Trophoblast cell (in vitro differentiated cells and primary cell): ENCODE measurements around the gene CHMP6.

Experiments used
- DNase-seq, 2 donors: peaks; one replicate each; pipeline ENCODE4 v3.0.0-alpha.2; 2016
- H2AFZ ChIP-seq: 2 replicates; pipeline ENCODE4 v1.6.1; 2013; ENCODE audit warnings: low read length, moderate library complexity, mild to moderate bottlenecking; ENCODE audit not compliant: insufficient read depth, poor library complexity
- H2AK5ac ChIP-seq: 2 replicates; pipeline ENCODE4 v1.6.1; 2013; ENCODE audit warnings: mild to moderate bottlenecking, low read length
- H2BK120ac ChIP-seq: 2 replicates; pipeline ENCODE4 v1.6.1; 2013; ENCODE audit warnings: low read length, mild to moderate bottlenecking, moderate library complexity; ENCODE audit not compliant: insufficient read depth, poor library complexity
- H2BK12ac ChIP-seq: 2 replicates; pipeline ENCODE4 v1.6.1; 2013; ENCODE audit warnings: mild to moderate bottlenecking, low read length, moderate library complexity
- H2BK5ac ChIP-seq: 2 replicates; pipeline ENCODE4 v1.6.1; 2013; ENCODE audit warnings: low read length, low read depth, moderate library complexity, mild to moderate bottlenecking; ENCODE audit not compliant: poor library complexity
- H3K14ac ChIP-seq: 2 replicates; pipeline ENCODE4 v1.6.1; 2013; ENCODE audit warnings: mild to moderate bottlenecking, low read length
- H3K18ac ChIP-seq: 2 replicates; pipeline ENCODE4 v1.6.1; 2013; ENCODE audit warnings: mild to moderate bottlenecking, low read length
- H3K23ac ChIP-seq: 2 replicates; pipeline ENCODE4 v1.6.1; 2013; ENCODE audit warnings: low read length
- H3K27ac ChIP-seq: 2 replicates; pipeline ENCODE4 v1.5.1; 2013; ENCODE audit warnings: low read depth, mild to moderate bottlenecking, inconsistent platforms, low read length, moderate library complexity
- H3K27me3 ChIP-seq: 2 replicates; pipeline ENCODE4 v1.6.1; 2013; ENCODE audit warnings: inconsistent platforms, mild to moderate bottlenecking, low read length, moderate library complexity; ENCODE audit not compliant: insufficient read depth
- H3K36me3 ChIP-seq, 2 experiments: 1 replicate in 1 of 2; 2 replicates in 1 of 2; pipeline ENCODE4 v1.6.1; 2013; ENCODE audit warnings: low read length in 2 of 2, mild to moderate bottlenecking in 2 of 2, moderate library complexity in 1 of 2; ENCODE audit not compliant: insufficient read depth in 2 of 2, control insufficient read depth in 1 of 2
- H3K4ac ChIP-seq: 2 replicates; pipeline ENCODE4 v1.6.1; 2013; ENCODE audit warnings: low read depth, mild to moderate bottlenecking, low read length, moderate library complexity
- H3K4me1 ChIP-seq, 2 experiments: 1 replicate in 1 of 2; 2 replicates in 1 of 2; pipeline ENCODE4 v1.6.1; 2013; ENCODE audit warnings: low read length in 2 of 2, mild to moderate bottlenecking in 2 of 2, moderate library complexity in 1 of 2; ENCODE audit not compliant: insufficient read depth in 2 of 2, control insufficient read depth in 1 of 2
- H3K4me2 ChIP-seq: 2 replicates; pipeline ENCODE4 v1.6.1; 2013; ENCODE audit warnings: inconsistent platforms, mild to moderate bottlenecking, low read length, moderate library complexity
- H3K4me3 ChIP-seq: 2 replicates; pipeline ENCODE4 v1.5.1; 2013; ENCODE audit warnings: mild to moderate bottlenecking, low read depth, low read length, inconsistent platforms
- H3K79me1 ChIP-seq: one replicate; pipeline ENCODE4 v1.6.1; 2013; ENCODE audit warnings: low read length
- H3K79me2 ChIP-seq: 2 replicates; pipeline ENCODE4 v1.6.1; 2013; ENCODE audit warnings: low read length, mild to moderate bottlenecking; ENCODE audit not compliant: control insufficient read depth, insufficient read depth, poor library complexity
- H3K9ac ChIP-seq: 2 replicates; pipeline ENCODE4 v1.6.1; 2013; ENCODE audit warnings: mild to moderate bottlenecking, low read length
- H3K9me3 ChIP-seq: 2 replicates; pipeline ENCODE4 v1.6.1; 2013; ENCODE audit warnings: low read depth, mild to moderate bottlenecking, control low read depth, inconsistent platforms, low read length; ENCODE audit not compliant: insufficient read depth
- H4K12ac ChIP-seq: 2 replicates; pipeline ENCODE4 v1.6.1; 2013; ENCODE audit warnings: low read depth, mild to moderate bottlenecking, low read length, moderate library complexity
- H4K8ac ChIP-seq: 2 replicates; pipeline ENCODE4 v1.6.1; 2013; ENCODE audit warnings: low read depth, mild to moderate bottlenecking, low read length, moderate library complexity
- H4K91ac ChIP-seq: one replicate; pipeline ENCODE4 v1.6.1; 2013; ENCODE audit warnings: low read depth, mild to moderate bottlenecking, low read length, moderate library complexity
- WGBS: extraction: QIAGEN DNeasy Blood & Tissue Kit; methylation state at CpG from one replicate; pipeline ENCODE4 v1.1.7; 2013; ENCODE audit warnings: missing lambda C conversion rate; ENCODE audit not compliant: insufficient read length, insufficient coverage; ENCODE audit errors: extremely low coverage; 5-methylcytosine and 5-hydroxymethylcytosine counted together

CHMP6 gene

GRCh38 chr17:80984749-80985148, 6.9 kb upstream of the CHMP6 start:
- Histone ChIP-seq H2BK120ac (no peak overlapping the region), H3K79me1 (peaks cover 3% of the 10 kb centered on the region), H3K23ac (no peak overlapping the region), H3K27ac (no peak overlapping the region), H2BK5ac (no peak overlapping the region), H3K27me3 (no peaks in the 10 kb centered on the region), H3K36me3 (no peaks in the 10 kb centered on the region), H4K8ac (no peak overlapping the region), H3K18ac (no peak overlapping the region), H3K14ac (no peak overlapping the region), H4K91ac (no peak overlapping the region), H2BK12ac (no peak overlapping the region), H3K9ac (no peak overlapping the region), H3K4me1 (peaks cover 4 to 5% of the 10 kb centered on the region in 2 experiments), H3K4ac (no peak overlapping the region), H4K12ac (no peak overlapping the region), H3K4me3 (no peak overlapping the region), H3K4me2 (no peak overlapping the region), H3K9me3 (no peaks in the 10 kb centered on the region), H2AFZ (no peak overlapping the region), H2AK5ac (no peak overlapping the region), H3K79me2 (no peaks in the 10 kb centered on the region)
- DNase-seq, result peak; percentile 79 to 91
- WGBS, result no CpG with 5 or more reads among the region's 7 CpGs

GRCh38 chr17:80986046-80986445, 5.6 kb upstream of the CHMP6 start:
- Histone ChIP-seq H3K4ac (no peak overlapping the region), H3K36me3 (no peaks in the 10 kb centered on the region), H4K8ac (no peak overlapping the region), H3K4me2 (no peak overlapping the region), H3K4me3 (no peak overlapping the region), H3K4me1 (peaks cover 4 to 5% of the 10 kb centered on the region in 2 experiments), H2BK12ac (no peak overlapping the region), H3K23ac (no peak overlapping the region), H3K27me3 (no peaks in the 10 kb centered on the region), H2BK5ac (no peak overlapping the region), H3K79me1 (peaks cover 3% of the 10 kb centered on the region), H2BK120ac (no peak overlapping the region), H3K27ac (no peak overlapping the region), H3K9ac (no peak overlapping the region), H4K12ac (no peak overlapping the region), H3K79me2 (no peaks in the 10 kb centered on the region), H4K91ac (no peak overlapping the region), H2AK5ac (no peak overlapping the region), H2AFZ (no peak overlapping the region), H3K18ac (no peak overlapping the region), H3K9me3 (no peaks in the 10 kb centered on the region), H3K14ac (no peak overlapping the region)
- WGBS, result no CpG with 5 or more reads among the region's 7 CpGs
- no peak for DNase-seq

- Histone ChIP-seq H3K36me3 (no peaks in the 10 kb centered on the region), H4K8ac (no peak overlapping the region), H3K4me3 (no peak overlapping the region), H3K14ac (no peak overlapping the region), H3K4me2 (no peak overlapping the region), H3K79me1 (peaks cover 7% of the 10 kb centered on the region), H3K79me2 (peaks cover 2% of the 10 kb centered on the region), H2BK12ac (no peak overlapping the region), H4K12ac (no peak overlapping the region), H3K27ac (no peak overlapping the region), H3K9me3 (no peaks in the 10 kb centered on the region), H3K27me3 (peaks cover 2% of the 10 kb centered on the region), H3K9ac (no peak overlapping the region), H2BK120ac (no peak overlapping the region), H3K18ac (no peak overlapping the region), H3K4me1 (peaks cover 4 to 5% of the 10 kb centered on the region in 2 experiments), H2AK5ac (no peak overlapping the region), H3K23ac (no peak overlapping the region), H4K91ac (peak overlapping the region; percentile 52), H2AFZ (no peak overlapping the region), H2BK5ac (no peak overlapping the region), H3K4ac (no peak overlapping the region)
- no CpG with 5 or more reads among the region's 18 CpGs for WGBS
- DNase-seq, result peak in 1 of 2 donors; percentile 19
These were observed 4.7 kb upstream of the CHMP6 start for GRCh38 chr17:80986816-80987475.

DNA sequence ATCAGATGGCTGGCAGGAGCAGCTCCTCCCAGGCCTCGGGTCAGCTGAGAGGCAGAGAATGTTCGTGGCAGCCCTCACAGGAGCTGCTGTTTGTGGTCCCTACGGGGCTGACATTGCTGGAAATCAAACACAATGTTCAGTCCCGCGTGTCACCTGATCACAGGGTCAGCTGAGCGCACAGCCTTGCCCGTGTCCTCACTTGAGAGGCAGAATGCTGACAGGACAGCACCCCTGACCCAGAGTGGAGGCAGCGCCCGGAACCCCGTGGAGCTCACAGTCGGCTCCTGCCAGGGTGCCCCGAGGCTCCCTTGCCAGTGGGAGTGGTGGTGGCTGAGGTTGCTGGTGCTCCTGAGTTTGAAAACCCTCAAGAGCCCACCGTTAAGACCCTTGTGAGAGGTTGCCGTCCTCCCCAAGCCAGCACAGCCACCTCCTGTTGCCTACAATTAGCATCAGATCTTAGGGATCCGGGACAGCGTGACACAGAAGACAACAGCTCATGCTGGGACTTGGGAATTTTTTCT, 3.6 kb upstream of the CHMP6 start:
- Histone ChIP-seq H4K8ac (no peak overlapping the region), H3K18ac (no peak overlapping the region), H3K27me3 (peaks cover 4% of the 10 kb centered on the region), H2BK120ac (no peak overlapping the region), H3K23ac (no peak overlapping the region), H2AFZ (no peak overlapping the region), H3K4me3 (no peak overlapping the region), H3K79me1 (peaks cover 7% of the 10 kb centered on the region), H3K36me3 (no peaks in the 10 kb centered on the region), H2BK5ac (no peak overlapping the region), H3K9me3 (no peaks in the 10 kb centered on the region), H3K4me1 (peaks cover 5 to 6% of the 10 kb centered on the region in 2 experiments), H3K4ac (no peak overlapping the region), H4K91ac (no peak overlapping the region), H3K9ac (no peak overlapping the region), H4K12ac (no peak overlapping the region), H3K4me2 (no peak overlapping the region), H3K14ac (no peak overlapping the region), H2BK12ac (no peak overlapping the region), H3K27ac (no peak overlapping the region), H3K79me2 (peaks cover 5% of the 10 kb centered on the region), H2AK5ac (no peak overlapping the region)
- no CpG with 5 or more reads among the region's 16 CpGs for WGBS
- DNase-seq, result no peak
